Breast epithelium (tissue), 3 donors: ENCODE measurements around the gene CCDC57.

Source experiments
- POLR2A ChIP-seq: fragments of 450-650 bp; IDR thresholded peaks from one replicate; pipeline ENCODE4 v1.6.1; 2016; ENCODE audit warnings: antibody characterized with exemption, mild to moderate bottlenecking, moderate library complexity
- POLR2AphosphoS5 ChIP-seq, 3 donors: sonication (generic); formaldehyde crosslinking; IDR thresholded peaks; one replicate each; pipeline ENCODE4 v1.6.1; 2017; ENCODE audit warnings: antibody characterized with exemption in 3 of 3
- TF ChIP-seq, protein P1 (sequence below), 3 donors: fragments of 450-650 bp; IDR thresholded peaks; one replicate each; pipeline ENCODE4 v1.5.1; 2016 to 2017; ENCODE audit warnings: antibody characterized with exemption in 3 of 3, mild to moderate bottlenecking in 3 of 3, moderate library complexity in 3 of 3

- TF ChIP-seq POLR2A (no peak), POLR2AphosphoS5 (IDR thresholded peaks at IDR 0.05) (peak in 1 of 3 donors; percentile 34)
- TF ChIP-seq, protein P1, sequence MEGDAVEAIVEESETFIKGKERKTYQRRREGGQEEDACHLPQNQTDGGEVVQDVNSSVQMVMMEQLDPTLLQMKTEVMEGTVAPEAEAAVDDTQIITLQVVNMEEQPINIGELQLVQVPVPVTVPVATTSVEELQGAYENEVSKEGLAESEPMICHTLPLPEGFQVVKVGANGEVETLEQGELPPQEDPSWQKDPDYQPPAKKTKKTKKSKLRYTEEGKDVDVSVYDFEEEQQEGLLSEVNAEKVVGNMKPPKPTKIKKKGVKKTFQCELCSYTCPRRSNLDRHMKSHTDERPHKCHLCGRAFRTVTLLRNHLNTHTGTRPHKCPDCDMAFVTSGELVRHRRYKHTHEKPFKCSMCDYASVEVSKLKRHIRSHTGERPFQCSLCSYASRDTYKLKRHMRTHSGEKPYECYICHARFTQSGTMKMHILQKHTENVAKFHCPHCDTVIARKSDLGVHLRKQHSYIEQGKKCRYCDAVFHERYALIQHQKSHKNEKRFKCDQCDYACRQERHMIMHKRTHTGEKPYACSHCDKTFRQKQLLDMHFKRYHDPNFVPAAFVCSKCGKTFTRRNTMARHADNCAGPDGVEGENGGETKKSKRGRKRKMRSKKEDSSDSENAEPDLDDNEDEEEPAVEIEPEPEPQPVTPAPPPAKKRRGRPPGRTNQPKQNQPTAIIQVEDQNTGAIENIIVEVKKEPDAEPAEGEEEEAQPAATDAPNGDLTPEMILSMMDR (IDR thresholded peaks at IDR 0.05): peak; percentile 92 to 98 (median 98)
These were observed 58.8 kb downstream of the CCDC57 start for GRCh38 chr17:82153745-82154375.
